GM18519 (cell line): ENCODE measurements around the gene CAMK2A.
"Not testable (repeated sequence)": the region's sequence is repeated elsewhere in the genome, so short reads cannot be mapped to it uniquely, and the experiment has no call there.

Experiments used
- ATAC-seq: cut with Tn5 transposase; IDR thresholded peaks from one replicate; pipeline ENCODE4 v1.9.1; 2021; ENCODE audit warnings: mild to moderate bottlenecking, moderate library complexity; ENCODE audit not compliant: unreplicated experiment, low FRiP score

Gene CAMK2A

GRCh38 chr5:150262502-150262901, 27.1 kb downstream of the CAMK2A start:
- no peak for ATAC-seq

- no peak for ATAC-seq
Observed at GRCh38 chr5:150261231-150261630, 28.3 kb downstream of the CAMK2A start.

- ATAC-seq = no peak
Observed at GRCh38 chr5:150258130-150258529, 31.4 kb downstream of the CAMK2A start.

DNA sequence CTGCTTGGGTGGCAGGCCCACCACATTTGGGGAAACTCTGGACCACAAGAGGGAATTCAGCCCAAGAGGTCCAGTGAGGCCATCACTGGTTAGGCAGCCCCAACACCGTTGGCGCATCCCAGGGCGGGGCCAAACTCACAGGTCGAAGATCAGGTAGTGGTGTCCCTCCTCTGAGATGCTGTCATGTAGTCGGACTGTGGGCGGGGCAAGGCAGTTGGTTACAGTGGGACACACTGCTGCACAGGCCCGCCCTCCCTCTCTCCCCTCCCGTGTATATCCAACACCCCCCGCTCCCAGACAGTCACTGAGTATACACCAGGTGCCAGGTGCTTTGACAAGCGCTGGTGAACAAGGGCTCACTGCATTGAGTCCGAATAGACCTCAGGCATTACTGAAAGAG, 32.1 kb downstream of the CAMK2A start:
- ATAC-seq = no peak

- no peak for ATAC-seq
Observed at GRCh38 chr5:150256410-150257064, 33.0 kb downstream of the CAMK2A start.

DNA sequence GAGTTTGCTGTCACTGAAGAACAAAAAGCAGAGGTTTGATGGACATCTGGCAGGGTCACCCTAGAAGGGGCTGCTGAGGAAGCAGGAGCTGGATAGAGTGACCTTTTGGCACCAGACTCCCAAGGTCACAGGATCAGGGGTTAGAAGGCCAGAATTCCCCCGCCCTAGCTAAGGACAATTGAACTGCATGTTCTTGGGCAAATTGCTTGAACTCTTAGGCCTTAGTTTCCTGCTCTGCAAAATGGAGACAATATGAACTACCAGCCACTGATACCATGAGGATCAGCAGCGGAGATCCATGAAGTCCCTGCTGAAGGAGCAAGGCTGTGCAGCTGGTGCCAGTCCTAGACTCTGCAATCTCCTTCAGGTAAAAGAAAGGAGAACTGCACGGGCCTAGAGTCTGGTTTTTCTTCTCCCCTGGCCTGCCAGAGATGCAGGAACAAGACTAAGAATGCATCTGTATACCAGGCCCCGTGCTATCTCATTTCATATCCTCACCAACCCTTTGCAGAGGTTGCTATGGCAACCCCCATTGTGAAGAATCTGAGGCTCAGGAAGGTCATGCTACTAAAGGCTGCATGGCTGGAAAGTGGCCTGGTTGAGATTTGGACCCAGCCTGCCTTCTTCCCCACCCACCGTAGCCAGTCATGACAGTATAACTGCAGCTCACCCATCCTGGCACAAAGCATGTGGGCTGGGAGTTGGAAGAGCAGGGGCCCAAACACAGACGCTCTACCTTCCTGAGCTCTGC, 33.7 kb downstream of the CAMK2A start:
- ATAC-seq = no peak

- no peak for ATAC-seq
Observed at GRCh38 chr5:150254774-150255173, 34.8 kb downstream of the CAMK2A start.

- ATAC-seq = no peak
Observed at GRCh38 chr5:150254363-150254762, 35.2 kb downstream of the CAMK2A start.

DNA sequence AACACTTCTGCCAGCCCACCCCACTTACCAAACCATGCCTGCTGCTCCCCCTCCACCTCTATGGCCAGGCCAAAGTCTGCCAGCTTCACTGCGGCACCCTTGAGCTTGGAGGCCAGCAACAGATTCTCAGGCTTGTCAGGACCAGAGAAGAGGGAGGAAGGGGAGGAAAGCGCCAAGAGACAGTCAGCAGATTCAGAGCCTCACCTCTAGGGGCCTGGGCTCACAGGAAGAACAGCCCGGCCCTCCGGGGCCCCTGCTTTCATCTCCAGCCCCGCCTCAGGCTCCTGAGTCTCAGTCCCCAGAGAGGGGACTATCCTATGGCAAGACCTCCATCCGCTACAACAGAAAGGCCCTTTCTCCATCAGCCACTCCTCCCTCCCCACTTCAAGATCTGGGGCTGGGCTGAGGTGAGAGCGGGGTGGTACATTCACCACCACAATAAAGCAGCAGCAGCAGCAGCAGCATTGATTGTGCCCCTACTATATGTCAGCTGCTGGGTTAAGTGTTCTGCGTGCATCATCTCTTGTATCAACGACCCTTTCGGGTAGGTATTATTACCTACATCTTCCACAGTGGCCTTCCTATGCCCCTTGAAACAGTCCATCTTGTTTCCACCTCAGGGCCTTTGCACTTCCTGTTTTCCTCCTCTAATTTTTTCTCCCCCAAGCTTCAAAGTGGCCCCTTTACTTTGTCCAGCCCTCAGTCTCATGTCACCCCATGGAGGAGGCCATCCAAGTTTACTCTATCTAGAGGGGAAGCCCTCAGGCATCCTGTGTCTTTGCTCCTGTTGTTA, 36.0 kb downstream of the CAMK2A start:
- ATAC-seq = no peak

DNA sequence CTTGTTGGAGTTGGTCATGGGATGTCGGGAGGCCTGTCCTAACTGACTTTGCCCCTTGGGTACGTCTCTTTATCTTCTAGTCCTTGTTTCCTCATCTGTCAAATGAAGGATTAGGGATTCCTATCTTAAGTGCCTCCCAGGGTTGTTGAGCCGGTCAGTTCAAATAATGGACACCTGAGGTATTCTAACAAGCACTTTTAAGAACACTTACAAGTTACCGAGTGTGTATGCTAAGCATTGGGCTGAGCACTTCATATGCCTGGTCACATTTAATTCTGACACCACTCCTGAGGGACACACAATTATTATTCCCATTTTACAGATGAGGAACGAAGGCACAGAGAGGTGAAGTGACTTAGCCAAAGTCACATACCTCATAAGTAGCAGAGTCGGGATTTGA, 37.1 kb downstream of the CAMK2A start:
- no peak for ATAC-seq

- ATAC-seq = no peak
Observed at GRCh38 chr5:150251504-150251903, 38.1 kb downstream of the CAMK2A start.

GRCh38 chr5:150249744-150250143, 39.8 kb downstream of the CAMK2A start:
- no peak for ATAC-seq

DNA sequence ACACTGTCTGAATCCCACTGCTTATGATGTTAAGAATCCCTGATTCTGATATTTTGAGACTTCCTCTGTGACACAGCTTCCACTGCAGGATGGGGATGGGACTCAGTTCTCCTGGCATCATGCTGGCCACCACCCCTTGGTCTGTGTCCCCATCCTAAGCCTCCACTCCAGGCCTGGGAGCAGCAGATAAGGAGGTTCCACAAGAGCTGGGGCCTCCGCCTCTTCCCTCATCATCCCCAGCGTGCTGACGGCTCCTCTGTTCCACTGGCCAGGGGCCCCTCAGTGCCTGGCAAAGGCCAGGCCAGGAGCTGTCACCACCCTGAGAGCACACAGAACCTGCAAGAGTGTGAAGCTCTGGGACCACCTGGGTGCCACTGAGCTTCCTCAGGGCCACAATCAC, 40.6 kb downstream of the CAMK2A start:
- ATAC-seq = no peak

DNA sequence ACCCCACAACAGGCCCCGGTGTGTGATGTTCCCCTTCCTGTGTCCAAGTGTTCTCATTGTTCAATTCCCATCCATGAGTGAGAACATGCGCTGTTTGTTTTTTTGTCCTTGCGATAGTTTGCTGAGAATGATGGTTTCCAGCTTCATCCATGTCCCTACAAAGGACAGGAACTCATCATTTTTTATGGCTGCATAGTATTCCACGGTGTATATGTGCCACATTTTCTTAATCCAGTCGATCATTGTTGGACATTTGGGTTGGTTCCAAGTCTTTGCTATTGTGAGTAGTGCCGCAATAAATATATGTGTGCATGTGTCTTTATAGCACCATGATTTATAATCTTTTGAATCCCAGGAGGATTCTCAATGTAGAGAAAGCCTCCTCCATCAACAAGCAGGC, 41.1 kb downstream of the CAMK2A start:
- not testable (repeated sequence) for ATAC-seq

DNA sequence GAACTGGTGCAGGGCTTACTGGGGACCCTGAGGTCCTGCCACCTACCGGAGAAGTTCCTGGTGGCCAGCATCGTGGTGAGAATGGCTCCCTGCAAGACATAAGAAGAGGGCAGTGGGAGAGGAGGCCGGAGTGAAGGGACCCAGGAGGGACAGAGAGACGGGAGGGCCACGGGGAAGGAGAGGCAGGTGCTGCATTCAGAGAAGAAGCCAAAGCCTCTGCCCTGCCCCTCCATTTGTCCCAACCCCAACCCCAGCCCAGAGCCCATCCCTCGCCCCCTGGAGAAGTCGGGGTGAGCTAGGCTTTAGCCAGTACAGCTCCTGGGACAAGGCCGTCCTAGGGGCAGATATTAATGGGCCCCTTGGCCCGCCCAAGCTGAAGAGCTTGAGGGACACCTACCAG, 41.8 kb downstream of the CAMK2A start:
- ATAC-seq = no peak

DNA sequence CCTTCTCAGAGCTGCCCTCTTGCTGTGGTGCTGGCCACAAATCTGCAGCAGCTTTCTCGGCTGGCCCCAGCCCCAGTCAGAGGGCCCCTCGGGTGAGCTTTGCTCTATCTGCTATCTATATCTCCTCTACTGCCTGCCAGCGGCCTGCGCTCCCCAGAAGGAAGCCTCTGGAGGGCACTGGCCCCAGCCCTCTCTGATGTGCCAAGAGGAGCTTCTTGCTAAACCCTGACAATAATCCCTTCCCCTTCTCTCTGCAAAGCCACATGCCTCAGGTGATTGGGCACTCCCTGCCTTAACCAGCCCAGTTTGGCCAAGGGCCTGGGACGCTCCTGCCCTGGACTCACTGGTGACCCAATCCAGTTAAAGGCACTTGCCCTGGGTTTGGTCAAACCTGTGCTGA, 42.7 kb downstream of the CAMK2A start:
- no peak for ATAC-seq

GRCh38 chr5:150246429-150246828, 43.1 kb downstream of the CAMK2A start:
- ATAC-seq = no peak

- no peak for ATAC-seq
Observed at GRCh38 chr5:150245808-150246207, 43.8 kb downstream of the CAMK2A start.

DNA sequence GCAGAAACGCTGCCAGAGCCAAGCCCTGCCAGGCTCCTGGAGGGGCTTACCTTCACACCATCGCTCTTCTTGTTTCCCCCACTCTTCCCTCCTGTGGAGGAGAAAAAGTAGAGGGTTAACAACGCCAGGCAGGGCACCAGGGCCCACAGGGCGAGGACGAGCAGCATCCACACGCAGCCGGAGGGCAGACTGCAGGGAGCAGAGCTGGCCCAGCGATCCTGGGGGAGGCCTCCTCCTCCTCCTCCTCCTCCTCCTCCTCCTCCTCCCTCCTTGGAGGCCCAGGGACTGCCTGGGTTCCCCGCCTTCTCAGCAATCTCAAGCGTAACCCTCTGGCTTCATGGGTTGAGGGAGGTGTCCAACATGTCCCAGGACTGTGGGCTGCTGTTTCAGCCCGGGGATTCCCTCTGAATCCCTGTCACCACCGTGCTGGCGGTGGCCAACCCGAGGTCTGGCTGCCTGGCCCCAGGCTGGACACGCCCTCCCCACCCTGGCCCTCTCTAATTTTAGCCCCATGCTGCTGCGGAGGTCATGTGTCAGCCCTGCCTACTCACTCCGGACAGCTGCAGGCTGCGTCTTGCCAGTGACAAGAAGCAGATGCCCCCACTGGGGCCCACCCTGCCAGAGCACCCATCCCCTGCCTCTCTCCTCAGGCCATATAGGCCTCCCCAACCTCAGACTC, 44.3 kb downstream of the CAMK2A start:
- ATAC-seq = no peak

DNA sequence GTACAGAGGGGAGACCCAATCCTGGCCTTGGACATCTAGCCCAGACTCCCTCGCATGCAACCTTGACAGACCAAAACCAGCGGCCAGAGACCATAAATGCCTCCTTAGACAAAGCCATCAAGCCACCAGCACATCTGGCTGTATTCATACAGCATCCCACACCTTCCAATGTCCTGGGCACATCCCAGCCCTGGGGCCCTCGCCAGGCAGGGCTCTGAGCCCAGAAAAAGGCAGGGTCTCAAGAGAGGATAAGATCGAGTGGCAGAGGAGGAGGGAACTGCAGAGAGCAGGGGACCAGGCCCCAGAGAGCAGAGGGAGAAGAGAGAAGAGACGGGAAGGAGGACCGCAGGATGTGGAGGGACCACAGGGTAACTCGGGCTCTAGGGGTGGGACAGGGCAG, 45.4 kb downstream of the CAMK2A start:
- ATAC-seq = no peak

GRCh38 chr5:150243590-150243989, 46.0 kb downstream of the CAMK2A start:
- no peak for ATAC-seq
